Measurements from ENCODE around the gene CALHM2. TPM values are rescaled to one million over a fixed set of nuclear protein-coding genes. Genes with fewer than 3 reads are reported as not detected.

CALHM2 gene
- total and polyA plus RNA-seq, 2 of the 13 experiments (the other 11 are each of a cell fraction or from before 2014, with no cell fraction given) = 0.15 TPM; not detected in 1

DNA sequence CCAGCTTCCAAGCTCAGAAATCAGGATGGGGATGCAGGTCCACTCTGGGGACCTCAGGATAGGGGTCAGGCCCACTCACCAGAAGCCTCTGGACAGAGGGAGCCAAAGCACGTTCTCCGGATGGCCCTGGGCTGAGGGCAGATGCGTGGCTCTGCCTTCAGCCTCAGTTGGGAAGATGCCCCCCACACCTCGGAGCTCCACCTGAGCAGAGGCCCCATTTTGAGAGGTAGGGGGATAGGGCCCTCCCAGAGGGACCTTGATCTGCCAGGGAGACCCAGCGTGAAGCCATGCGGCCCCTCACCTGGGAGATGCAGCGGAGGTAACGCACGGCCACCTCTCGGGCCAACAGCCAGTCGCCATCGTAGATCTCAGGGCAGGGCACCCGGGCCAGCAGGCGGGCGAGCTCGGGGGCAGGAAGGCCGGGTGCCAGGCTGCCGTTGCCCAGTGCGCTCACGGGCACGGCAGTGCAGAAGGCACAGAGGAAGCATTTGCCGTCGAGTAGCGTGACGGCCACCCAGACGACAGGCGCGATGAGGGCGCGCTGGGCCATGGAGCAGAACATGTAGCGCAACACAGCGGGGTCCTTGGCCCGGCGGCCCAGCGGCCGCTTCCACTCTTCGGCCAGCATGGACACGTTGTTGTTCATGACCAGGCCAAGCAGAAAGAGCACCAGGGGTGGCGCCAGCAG, 5.9 kb upstream of the CALHM2 start:
- no peak for TF ChIP-seq FUBP1 (CRISPR knock-in tag; IDR thresholded peaks at IDR 0.05; ENCODE audit: borderline replicate concordance)
- TF ChIP-seq SMAD9 (CRISPR knock-in tag; IDR thresholded peaks at IDR 0.05) = no peak
- TF ChIP-seq ZNF550 (CRISPR knock-in tag; IDR thresholded peaks at IDR 0.05; ENCODE audit: borderline replicate concordance) = no peak
- no peak for TF ChIP-seq SSRP1 (CRISPR knock-in tag; IDR thresholded peaks at IDR 0.05)
- TF ChIP-seq, protein P1, sequence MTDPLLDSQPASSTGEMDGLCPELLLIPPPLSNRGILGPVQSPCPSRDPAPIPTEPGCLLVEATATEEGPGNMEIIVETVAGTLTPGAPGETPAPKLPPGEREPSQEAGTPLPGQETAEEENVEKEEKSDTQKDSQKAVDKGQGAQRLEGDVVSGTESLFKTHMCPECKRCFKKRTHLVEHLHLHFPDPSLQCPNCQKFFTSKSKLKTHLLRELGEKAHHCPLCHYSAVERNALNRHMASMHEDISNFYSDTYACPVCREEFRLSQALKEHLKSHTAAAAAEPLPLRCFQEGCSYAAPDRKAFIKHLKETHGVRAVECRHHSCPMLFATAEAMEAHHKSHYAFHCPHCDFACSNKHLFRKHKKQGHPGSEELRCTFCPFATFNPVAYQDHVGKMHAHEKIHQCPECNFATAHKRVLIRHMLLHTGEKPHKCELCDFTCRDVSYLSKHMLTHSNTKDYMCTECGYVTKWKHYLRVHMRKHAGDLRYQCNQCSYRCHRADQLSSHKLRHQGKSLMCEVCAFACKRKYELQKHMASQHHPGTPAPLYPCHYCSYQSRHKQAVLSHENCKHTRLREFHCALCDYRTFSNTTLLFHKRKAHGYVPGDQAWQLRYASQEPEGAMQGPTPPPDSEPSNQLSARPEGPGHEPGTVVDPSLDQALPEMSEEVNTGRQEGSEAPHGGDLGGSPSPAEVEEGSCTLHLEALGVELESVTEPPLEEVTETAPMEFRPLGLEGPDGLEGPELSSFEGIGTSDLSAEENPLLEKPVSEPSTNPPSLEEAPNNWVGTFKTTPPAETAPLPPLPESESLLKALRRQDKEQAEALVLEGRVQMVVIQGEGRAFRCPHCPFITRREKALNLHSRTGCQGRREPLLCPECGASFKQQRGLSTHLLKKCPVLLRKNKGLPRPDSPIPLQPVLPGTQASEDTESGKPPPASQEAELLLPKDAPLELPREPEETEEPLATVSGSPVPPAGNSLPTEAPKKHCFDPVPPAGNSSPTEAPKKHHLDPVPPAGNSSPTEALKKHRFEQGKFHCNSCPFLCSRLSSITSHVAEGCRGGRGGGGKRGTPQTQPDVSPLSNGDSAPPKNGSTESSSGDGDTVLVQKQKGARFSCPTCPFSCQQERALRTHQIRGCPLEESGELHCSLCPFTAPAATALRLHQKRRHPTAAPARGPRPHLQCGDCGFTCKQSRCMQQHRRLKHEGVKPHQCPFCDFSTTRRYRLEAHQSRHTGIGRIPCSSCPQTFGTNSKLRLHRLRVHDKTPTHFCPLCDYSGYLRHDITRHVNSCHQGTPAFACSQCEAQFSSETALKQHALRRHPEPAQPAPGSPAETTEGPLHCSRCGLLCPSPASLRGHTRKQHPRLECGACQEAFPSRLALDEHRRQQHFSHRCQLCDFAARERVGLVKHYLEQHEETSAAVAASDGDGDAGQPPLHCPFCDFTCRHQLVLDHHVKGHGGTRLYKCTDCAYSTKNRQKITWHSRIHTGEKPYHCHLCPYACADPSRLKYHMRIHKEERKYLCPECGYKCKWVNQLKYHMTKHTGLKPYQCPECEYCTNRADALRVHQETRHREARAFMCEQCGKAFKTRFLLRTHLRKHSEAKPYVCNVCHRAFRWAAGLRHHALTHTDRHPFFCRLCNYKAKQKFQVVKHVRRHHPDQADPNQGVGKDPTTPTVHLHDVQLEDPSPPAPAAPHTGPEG (CRISPR knock-in tag; IDR thresholded peaks at IDR 0.05) = no peak
- no peak for TF ChIP-seq MAFK (conservative IDR thresholded peaks at IDR 0.05 in 1 of 2, IDR thresholded peaks at IDR 0.05 in 1 of 2; ENCODE audit: low read length in 2 of 2)
- no peak for TF ChIP-seq SALL1 (CRISPR knock-in tag; IDR thresholded peaks at IDR 0.05)
- TF ChIP-seq RBM39 (IDR thresholded peaks at IDR 0.05; ENCODE audit: low read depth, low read length, poor library complexity, severe bottlenecking) = no peak
- FAIRE-seq (no peak), DNase-seq (ENCODE audit: low spot score) (no peak), ATAC-seq (no peak)
- Histone ChIP-seq H3K36me3 (replicated peaks in 1 of 2; ENCODE audit: control insufficient read depth in 1 of 2, insufficient read depth in 2 of 2, low read length in 2 of 2) (no peaks in the 10 kb centered on the region), H3K9me3 (ENCODE audit: low read length) (no peaks in the 10 kb centered on the region), H2AFZ (ENCODE audit: low read length) (no peak overlapping the region), H3K27ac (ENCODE audit: extremely low read length, insufficient read depth, low read length) (no peak overlapping the region), H4K20me1 (ENCODE audit: insufficient read depth, low read length) (no peaks in the 10 kb centered on the region), H3K4me2 (ENCODE audit: low read depth, low read length) (no peak overlapping the region), H3K4me3 (replicated peaks in 1 of 3; ENCODE audit: insufficient read depth in 1 of 3, low read depth in 2 of 3, low read length in 3 of 3) (no peak overlapping the region), H3K27me3 (ENCODE audit: control insufficient read depth in 1 of 2, insufficient read depth in 2 of 2, low read length in 2 of 2) (peaks cover 1 to 19% of the 10 kb centered on the region in 2 experiments; a peak in 3 of 5 replicates), H3K9ac (ENCODE audit: insufficient read depth, low read depth, low read length) (no peak overlapping the region), H3K4me1 (ENCODE audit: insufficient read depth, low read length) (peaks cover 20% of the 10 kb centered on the region), H3K79me2 (ENCODE audit: insufficient read depth, low read length) (no peaks in the 10 kb centered on the region)
- no TSS peak for BruUV-seq (replicated peaks)
- POLR2A ChIA-PET = no interaction called here
- WGBS (ENCODE audit: low lambda C conversion rate) = 83% methylated on average over 17 of the region's 39 CpGs
- in situ Hi-C loops (cut with HindIII; ENCODE audit: extremely low pct_ligation_motif_present, low pct_unique_long_range_greater_than_20kb) = no loop called here
- CTCF ChIA-PET (ENCODE audit: low intra/inter-chr PET ratio, low total read pairs) = no interaction called here
- intact Hi-C loops (cut with micrococcal nuclease; ENCODE audit: unreplicated experiment) = no loop called here
